WTC11 (cell line): ENCODE measurements around the gene RPS6KC1.

ENCODE experiments used
- E2F5 ChIP-seq: sonication (generic); formaldehyde crosslinking; IDR thresholded peaks from 2 replicates; pipeline ENCODE4 v1.8.1; 2022; ENCODE audit warnings: mild to moderate bottlenecking, moderate library complexity, missing genetic modification reagents
- HMGXB4 ChIP-seq: sonication (generic); formaldehyde crosslinking; IDR thresholded peaks from 2 replicates; pipeline ENCODE4 v1.8.1; 2023; ENCODE audit warnings: mild to moderate bottlenecking, moderate library complexity, missing genetic modification reagents

- no peak for TF ChIP-seq E2F5
- no peak for TF ChIP-seq HMGXB4
These were observed 205.5 kb downstream of the RPS6KC1 start for GRCh38 chr1:213256438-213257087.
